Left cardiac atrium (tissue), 4 donors: ENCODE results near the gene BRD7. TPM values are rescaled to one million over a fixed set of nuclear protein-coding genes. Genes with fewer than 3 reads are reported as not detected.

Experiments
- ATAC-seq, 2 donors: fragments of 200-7000 bp; cut with Tn5 transposase; one replicate each; pipeline ENCODE4 v1.9.1; 2020; ENCODE audit warnings: mild to moderate bottlenecking in 2 of 2, moderate library complexity in 2 of 2
- DNase-seq: peaks from one replicate; pipeline ENCODE4 v3.0.0-alpha.2; 2020
- intact Hi-C, 2 donors: fragments of 100-400 bp; cut with DNase I; formaldehyde crosslinking; loops; one replicate each; pipeline versions ENCODE4 v1.14.1 to v1.15.1; 2022 to 2023
- total RNA-seq, 2 donors: library from RNA; stranded (reverse); fragmentation: NEBNext Ultra II Directional; extraction: Animal tissue kit (Norgen Biotek cat#: 25700); gene quantifications; one replicate each; pipeline ENCODE4 v1.2.1, GENCODE V29; 2021
- donor health status: DM: no; HTN: yes; CAD: no.
- donor health status: DM: no; HTN: yes; CAD: no; lungs with severe emphysema.
- donor health status: DM: yes; HTN: yes; CAD: no.
- donor health status: Dilated cardiomyopathy.

Gene BRD7
- total RNA-seq, 2 donors from 2014 or later = 41.7 to 43.4 TPM

DNA sequence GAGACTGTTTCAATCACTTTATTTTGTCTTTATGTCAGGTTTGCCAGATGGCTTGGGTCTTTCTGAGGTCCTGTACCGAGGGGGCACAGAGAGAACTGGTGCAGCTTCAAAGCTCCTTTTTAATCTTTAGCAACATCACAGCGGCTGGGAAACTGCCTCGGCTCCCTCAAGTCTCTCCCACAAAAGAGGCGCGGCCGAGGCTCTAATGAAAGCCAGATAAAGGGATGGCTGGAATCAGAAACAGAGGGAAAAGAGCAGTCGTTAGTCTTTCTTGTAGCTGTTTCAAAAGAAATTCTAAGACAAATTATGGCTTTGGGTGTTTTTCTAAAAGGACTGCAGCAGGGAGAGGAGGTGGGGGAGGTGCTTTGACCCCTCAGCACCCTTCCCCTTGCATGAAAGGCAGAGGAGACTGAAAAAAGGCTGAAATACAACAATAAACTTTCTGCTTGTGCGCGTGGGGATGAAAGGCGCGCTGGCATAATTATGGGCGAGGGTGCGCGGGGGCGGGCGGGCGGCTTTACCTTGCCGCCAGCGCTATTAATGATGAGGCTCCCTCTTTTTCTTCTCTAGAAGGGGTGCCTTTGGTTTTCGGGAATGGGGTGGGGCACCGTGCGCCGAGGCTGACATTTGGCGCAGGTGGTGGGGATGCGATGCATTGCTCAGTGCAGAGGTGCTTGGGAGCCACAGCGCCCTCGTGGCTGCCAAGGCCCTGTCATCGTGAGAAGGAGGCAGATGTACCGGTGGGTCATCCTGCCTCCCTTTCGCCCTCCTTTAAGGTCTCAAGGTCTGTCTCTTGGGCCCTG, 22.3 kb upstream of the BRD7 start:
- intact Hi-C loops = no loop called here
- DNase-seq = no peak
- no peak for ATAC-seq

- DNase-seq (no peak), ATAC-seq (no peak)
- intact Hi-C loops = no loop called here
Observed at GRCh38 chr16:50390371-50390771, 21.6 kb upstream of the BRD7 start.

GRCh38 chr16:50389900-50390299, 21.1 kb upstream of the BRD7 start:
- DNase-seq (no peak), ATAC-seq (no peak)
- intact Hi-C loops = no loop called here

GRCh38 chr16:50388496-50388895, 19.7 kb upstream of the BRD7 start:
- DNase-seq = no peak
- ATAC-seq = no peak
- intact Hi-C loops = no loop called here

GRCh38 chr16:50386774-50387173, 18.0 kb upstream of the BRD7 start:
- intact Hi-C loops = no loop called here
- ATAC-seq (no peak), DNase-seq (no peak)

DNA sequence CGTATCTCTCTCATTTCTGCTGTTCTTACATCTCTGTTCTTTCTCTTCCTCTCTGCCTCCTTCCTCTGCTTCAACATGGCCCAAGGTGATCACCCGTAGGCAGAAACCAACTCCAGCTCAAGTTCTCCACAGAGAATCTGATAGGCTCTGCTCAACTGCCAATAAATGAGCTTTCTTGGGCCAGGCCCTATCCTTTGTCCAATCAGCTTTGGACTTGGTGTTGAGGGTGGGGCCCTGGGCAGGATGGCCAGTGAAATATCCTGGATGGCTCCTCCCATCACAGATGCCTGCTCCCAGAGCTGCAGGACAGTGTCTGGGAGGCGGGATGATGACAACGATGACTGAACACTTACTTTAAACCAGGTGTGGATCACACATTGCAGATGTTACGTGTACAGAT, 17.4 kb upstream of the BRD7 start:
- no peak for ATAC-seq
- intact Hi-C loops = no loop called here
- DNase-seq = no peak

- ATAC-seq = no peak
- no peak for DNase-seq
- intact Hi-C loops = no loop called here
Observed at GRCh38 chr16:50384500-50385135, 15.8 kb upstream of the BRD7 start.

GRCh38 chr16:50381679-50382440, 13.1 kb upstream of the BRD7 start:
- DNase-seq (no peak), ATAC-seq (no peak)
- intact Hi-C loops = no loop called here

DNA sequence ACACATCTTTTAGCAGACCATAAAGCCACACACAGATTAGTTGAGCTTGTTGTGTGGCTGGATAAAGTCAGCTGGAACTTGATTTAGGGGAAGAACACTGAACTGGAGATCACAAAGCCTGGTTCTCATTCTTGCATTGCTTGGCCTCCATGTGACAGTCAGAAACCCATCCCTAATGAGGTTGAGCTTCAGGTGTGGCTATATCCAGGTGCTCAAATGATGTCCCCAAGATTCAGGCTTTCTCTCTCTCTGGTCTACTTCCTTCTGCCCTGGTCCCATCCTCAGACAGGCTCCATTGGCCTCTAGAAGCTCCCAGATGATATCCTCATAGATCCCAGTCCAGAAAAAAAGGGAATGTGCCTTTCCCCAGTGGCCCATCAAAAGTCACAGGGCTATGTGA, 9.6 kb upstream of the BRD7 start:
- intact Hi-C loops = loop anchor here in 1 of 2 donors (10.0 kb wide), 2 partner anchors 176 to 266 kb away; no protein-coding TSS in a partner anchor
- ATAC-seq (no peak), DNase-seq (no peak)

DNA sequence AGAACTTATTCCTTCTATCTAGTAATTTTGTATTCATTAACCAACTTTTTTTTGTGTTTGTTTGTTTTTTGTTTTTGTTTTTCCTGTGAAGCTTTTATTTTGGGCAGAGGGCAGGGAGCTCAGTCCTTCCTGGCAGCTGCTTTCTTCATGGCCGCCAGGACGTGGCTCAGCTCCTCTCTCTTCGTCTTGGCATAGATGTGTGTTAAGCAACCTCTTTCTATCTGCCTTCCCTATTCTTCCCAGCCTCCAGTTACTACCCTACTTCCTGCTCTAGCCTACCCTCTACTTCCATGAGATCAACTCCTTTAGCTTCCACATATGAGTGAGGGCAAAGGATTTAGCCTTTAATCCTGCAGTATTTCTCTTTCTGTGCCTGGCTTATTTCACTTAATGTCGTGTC, 8.2 kb upstream of the BRD7 start:
- intact Hi-C loops = loop anchor here in 1 of 2 donors (10.0 kb wide), 2 partner anchors 178 to 268 kb away; no protein-coding TSS in a partner anchor
- no peak for ATAC-seq
- DNase-seq = no peak

DNA sequence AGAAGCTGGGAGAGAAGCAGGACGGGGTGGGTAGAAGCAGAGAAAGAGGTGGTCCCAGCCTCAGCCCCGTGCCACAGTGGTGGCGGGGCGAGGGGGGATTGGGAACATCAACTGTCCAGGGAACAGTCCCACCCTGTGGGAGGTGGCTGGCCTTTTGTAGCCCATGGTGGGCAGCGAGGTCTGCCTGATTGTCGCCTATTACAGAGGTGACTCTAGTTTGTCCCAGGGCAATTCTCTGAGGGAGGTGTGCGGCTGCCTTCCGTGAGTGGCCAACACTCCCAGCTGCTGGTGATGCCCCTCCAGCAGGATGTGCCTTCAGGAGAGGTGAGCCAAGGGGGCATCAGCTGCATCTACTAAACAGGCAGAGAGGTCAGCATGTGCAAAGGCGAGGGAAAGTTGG, 5.0 kb upstream of the BRD7 start:
- no peak for DNase-seq
- intact Hi-C loops = loop anchor here in 1 of 2 donors (10.0 kb wide), 2 partner anchors 181 to 271 kb away; no protein-coding TSS in a partner anchor
- no peak for ATAC-seq

DNA sequence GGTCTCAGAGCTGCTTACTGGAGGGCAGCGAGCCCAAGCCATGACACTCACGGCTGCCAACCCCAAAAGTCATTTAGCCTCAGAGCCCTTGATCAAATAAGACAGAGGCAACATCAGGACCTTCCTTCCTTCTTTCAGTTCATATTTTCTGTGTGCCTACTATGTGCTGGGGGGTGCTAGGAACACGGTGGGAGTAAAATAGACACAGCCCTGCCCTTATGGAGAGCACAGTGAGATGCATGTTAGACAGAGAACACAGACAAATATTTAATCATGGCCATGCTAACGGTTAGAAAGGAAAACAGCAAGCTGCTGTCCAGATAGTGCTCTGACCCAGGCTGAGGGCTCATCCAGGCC, 4.5 kb upstream of the BRD7 start:
- ATAC-seq (no peak), DNase-seq (no peak)
- intact Hi-C loops = loop anchor here in 1 of 2 donors (10.0 kb wide), 2 partner anchors 181 to 271 kb away; no protein-coding TSS in a partner anchor

DNA sequence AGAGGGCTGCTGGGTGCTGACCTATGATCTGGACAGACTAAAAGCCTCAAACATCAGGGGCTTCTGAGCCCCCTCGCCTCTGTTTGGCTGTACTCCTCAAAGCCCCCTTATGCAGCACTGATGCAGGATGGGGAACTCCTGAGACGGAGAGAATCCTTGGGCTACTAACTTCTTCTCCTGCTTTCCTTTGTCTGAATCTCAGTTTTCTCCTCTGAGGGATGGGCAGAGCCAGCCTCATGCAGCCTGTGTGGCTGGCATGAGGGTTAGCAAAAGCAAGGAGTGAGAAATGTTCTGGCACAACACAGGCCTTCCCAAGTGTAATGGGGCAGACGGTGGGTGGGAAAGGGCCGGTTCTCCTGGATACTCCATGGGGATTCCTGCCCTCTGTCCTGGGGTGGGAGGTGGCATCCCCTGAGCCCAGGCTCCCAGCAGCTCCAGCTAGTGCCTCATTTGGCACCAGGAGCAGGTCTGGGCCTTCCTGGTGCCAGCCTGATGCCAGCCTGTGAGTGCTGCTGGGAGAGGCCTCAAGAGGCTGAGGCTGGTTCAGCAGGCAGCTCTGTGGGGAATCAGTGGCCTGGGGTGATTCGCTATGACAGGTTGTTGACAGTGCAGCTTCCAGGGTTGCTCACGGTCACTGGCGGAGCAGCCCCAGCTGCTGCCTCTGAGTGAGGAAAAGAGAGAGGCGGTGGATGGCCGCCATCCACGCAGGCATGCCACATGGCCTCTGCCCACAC, 4.0 kb upstream of the BRD7 start:
- ATAC-seq (peak; percentile 52 to 75), DNase-seq (no peak)
- intact Hi-C loops = loop anchor here (1.0 to 10.0 kb wide), 3 partner anchors 182 to 293 kb away; no protein-coding TSS in a partner anchor

DNA sequence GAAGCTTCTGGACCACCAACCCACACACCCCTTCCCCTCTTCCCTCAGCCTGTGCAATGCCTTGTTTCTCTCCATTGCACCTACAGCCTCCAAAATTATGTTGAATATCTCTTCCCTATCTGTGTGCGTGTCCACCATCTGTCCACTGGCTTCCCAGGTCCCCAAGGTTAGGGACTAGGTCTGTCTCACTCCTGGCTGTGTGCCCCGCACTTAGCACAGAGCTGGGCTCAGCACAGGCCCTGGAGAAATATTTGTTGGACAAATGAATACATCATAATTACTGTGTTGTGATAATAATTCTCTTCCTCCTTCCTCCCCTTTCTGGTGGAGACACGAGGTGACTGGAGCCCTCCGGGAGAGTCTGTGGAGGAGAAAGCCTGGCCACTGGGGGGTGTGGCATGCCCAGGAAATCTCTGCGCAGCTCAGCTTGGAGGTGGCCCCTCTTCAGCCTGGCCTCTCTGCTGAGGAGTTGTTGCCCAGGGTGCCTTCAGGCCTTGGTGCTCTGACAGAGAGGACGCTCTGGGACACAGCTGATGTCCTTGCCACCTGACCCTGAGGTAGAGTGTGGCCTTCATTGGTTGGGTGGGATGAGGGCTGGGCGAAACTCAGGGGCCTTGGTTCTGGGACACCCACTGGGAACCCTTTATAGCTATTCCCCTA, 3.3 kb upstream of the BRD7 start:
- DNase-seq (no peak), ATAC-seq (peak; percentile 5 to 29)
- intact Hi-C loops = loop anchor here (1.0 to 10.0 kb wide), 3 partner anchors 183 to 293 kb away; no protein-coding TSS in a partner anchor

DNA sequence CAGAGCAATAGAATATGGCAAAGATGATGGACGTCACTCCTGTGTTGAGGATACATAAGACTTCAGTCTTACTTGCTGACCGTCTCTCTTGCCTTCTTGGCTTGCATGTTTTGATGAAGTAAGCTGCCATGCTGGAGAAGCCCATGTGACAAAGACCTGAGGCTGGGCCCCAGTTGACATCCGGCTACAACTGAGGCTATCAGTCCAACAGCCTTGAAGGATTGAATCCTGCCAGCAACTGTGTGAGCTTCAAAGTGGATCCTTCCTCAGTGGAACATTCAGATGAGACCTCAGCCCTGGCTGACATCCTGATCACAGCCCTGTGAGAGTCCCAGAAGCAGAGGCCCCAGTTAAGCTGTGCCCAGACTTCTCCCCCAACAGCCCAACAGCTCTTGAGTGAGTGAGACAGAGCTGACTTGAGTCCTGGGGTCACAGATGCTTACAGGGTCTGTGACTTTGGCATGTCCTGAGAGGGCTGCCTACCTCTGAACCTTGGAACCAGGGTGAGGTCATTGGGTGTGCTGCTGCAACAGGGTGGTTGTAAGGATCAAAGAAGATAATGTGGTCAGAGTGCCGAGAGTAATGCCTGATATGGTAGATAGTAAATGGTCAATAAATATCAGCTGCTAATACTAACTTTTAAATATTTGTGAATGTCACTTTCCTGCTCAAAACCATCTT, 2.4 kb upstream of the BRD7 start:
- ATAC-seq (no peak), DNase-seq (no peak)
- intact Hi-C loops = loop anchor here in 1 of 2 donors (10.0 kb wide), 2 partner anchors 184 to 274 kb away; no protein-coding TSS in a partner anchor

GRCh38 chr16:50369133-50369804, 481 bp upstream of the BRD7 start:
- intact Hi-C loops = loop anchor here in 1 of 2 donors (10.0 kb wide), 1 partner anchor 344 kb away; the partner anchor contains the start of gene CNEP1R1
- DNase-seq = no peak
- no peak for ATAC-seq

GRCh38 chr16:50367777-50368409, 895 bp downstream of the BRD7 start:
- intact Hi-C loops = loop anchor here in 1 of 2 donors (10.0 kb wide), 1 partner anchor 343 kb away; the partner anchor contains the start of gene CNEP1R1
- ATAC-seq (no peak), DNase-seq (no peak)
